ENCODE results near the gene PALMD.

Gene PALMD

GRCh38 chr1:99645699-99646531, at the start of gene PALMD:
PALMD (plus strand) TSS chr1:99646113; CDS start chr1:99646318, 205 bp downstream.
- peak; percentile 30 to 83 for DNase-seq

GRCh38 chr1:99598738-99599411, 47.0 kb upstream of the PALMD start:
- no peak for DNase-seq

- no peak for DNase-seq
Observed at GRCh38 chr1:99599678-99600175, 46.2 kb upstream of the PALMD start.

GRCh38 chr1:99600782-99601181, 45.1 kb upstream of the PALMD start:
- no peak for DNase-seq

- no peak for DNase-seq
Observed at GRCh38 chr1:99601208-99601607, 44.7 kb upstream of the PALMD start.

- DNase-seq, result no peak
Observed at GRCh38 chr1:99601709-99602403, 44.1 kb upstream of the PALMD start.

- no peak for DNase-seq
Observed at GRCh38 chr1:99602404-99602969, 43.4 kb upstream of the PALMD start.

DNA sequence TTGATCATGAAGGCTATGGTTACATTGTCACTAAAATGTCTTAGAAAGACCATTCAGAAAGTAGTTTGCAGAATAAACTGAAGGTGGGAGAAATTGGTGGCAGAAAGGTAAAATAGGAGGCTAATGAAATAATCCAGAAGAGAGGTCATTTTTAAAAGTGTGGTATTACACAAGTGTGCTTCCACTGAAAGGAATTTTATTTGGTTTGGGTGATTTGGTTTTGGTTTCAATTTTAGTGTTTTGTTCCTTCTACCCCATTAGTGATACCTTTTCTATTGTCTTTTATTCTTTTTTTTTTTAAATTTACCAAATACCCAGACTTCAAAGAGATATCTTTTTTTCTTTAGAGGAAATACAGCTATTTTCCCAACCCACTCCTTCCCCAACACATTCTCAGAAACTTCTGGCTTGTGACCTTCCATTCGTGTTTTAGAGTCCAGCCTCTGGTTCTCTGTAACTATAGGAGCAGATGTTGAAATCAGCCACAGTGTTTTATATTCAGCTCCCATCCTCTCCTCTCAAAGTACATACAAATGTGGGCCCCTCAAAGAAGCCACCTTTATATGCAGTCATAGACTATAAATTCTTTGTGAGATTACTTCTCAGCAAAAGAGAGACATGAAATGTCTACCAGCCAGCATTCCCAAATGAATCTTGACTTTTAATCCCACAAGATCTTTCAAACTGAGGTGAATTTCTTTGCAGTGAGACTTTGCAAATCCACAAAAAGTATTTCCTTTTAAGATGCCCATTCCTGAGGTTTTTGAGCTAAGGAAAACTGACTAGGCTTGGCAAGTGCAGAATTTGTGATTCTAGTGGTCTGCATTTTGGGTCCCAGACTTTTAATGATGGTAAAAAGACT, 42.0 kb upstream of the PALMD start:
- no peak for DNase-seq

- DNase-seq, result no peak
Observed at GRCh38 chr1:99606306-99606705, 39.6 kb upstream of the PALMD start.

- no peak for DNase-seq
Observed at GRCh38 chr1:99607590-99607989, 38.3 kb upstream of the PALMD start.

DNA sequence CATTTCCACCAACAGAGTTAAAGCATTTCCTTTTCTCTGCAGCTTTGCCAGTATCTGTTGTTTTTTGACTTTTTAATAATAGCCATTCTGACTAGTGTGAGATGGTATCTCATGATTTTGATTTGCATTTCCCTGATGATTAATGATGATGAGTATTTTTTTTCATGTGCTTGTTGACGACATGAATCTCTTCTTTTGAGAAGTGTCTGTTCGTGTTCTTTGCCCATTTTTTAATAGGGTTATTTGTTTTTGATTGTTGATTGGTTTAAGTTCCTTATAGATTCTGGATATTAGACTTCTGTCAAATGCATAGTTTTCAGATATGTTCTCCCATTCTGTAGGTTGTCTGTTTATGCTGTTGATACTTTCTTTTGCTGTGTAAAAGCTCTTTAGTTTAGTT, 37.9 kb upstream of the PALMD start:
- no peak for DNase-seq

- no peak for DNase-seq
Observed at GRCh38 chr1:99613716-99614115, 32.2 kb upstream of the PALMD start.

- DNase-seq, result no peak
Observed at GRCh38 chr1:99614728-99615127, 31.2 kb upstream of the PALMD start.

DNA sequence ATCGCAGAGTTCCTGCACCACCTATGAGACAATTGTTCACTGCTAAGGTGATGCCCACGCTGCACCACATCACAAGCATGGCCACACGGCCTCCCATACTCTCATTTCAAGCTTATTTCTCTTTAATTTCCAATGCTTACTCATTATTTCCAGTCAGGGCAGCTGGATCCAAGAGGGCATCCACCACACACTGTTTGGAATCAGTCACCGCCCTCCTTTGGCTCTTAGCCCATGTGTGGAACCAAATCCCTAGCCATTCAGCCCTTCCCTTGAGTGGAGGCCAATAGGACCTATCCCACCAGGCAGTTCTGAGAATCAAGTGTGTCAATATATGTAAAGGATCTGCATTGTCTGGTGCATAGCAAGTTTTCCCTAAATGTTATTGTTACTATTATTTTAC, 26.3 kb upstream of the PALMD start:
- DNase-seq, result peak in 1 of 2 experiments; percentile 63

DNA sequence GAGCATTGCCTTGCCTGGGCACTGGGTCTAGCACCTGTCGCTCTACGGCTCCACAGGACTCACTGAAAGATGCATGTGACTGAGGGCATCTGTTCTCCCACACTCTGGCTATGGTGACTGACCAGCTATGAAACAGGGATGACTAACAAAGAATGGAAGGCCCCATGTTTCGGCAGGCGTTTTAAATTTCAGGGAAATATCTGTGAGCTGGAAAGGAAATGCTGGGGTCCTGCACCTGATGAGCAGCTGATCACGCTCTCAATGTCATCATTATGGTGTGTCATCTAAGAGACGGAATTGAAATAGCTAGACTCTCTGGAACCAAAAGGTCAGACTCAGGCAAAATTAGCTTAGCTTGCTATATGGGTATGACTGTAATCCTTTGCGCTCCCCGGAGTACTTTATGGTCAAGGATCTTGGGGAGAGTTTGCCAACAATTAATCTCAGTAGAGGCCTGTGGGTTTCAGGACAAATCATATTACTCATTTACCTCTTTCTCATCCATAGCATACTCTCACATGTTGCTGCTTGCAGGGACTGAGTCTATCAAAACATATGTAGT, 24.5 kb upstream of the PALMD start:
- DNase-seq, result no peak

- DNase-seq, result no peak
Observed at GRCh38 chr1:99622702-99623347, 23.1 kb upstream of the PALMD start.

DNA sequence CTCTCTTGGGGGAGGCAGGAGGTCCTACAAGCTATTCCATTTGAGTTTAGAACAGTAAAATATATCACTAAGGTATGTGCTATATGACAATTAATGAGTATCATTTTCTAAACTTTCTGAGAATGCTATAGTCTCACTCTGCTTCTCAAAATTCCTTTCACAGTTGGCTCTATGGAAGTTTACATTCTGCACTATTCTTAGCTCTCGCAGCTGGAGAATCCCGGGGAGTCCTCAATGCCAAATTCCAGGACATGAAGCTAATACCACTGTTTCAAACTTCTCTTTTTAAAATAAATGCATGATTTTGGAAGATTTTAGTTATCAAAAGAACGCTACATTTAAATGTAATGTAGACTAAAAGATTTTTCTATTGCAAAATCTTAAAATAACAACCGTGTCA, 22.4 kb upstream of the PALMD start:
- DNase-seq, result no peak

DNA sequence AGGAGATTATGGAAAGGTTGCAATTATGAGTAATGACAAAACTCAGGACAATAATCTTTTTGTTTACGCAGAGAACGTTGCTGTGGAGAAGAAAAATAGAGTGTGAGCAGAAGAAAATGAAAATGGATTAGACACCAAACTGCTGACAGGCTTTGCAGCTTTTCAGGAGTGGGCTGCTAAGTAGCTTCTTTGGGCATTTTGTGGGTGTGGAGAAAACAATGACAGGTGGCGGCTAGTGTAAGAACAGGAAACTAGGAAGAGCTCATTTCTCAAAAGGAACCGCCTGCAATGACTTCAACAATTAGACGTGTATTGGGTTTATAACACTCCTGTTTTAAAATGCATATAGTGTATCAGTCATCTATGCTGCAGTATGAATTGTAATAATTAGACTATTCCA, 18.3 kb upstream of the PALMD start:
- DNase-seq, result no peak

DNA sequence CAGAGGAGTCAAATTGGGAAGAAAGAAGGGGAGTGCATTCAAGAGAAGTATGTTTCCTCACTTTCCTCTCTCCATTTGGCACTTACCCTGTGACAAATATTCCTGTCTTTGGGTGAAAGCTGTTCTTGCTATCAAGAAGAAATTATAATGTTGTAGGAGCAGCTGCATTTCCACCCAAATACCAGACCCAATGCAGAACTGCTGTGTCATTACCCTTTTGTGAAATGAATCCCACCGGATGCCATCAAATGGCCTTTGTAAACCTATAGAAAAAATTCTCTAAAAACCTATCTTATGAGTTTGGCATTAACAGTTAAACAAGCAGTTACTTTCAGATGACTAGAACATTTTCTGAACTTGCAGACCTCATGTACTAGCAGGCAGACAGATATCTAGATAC, 16.7 kb upstream of the PALMD start:
- no peak for DNase-seq

GRCh38 chr1:99634971-99635624, 10.8 kb upstream of the PALMD start:
- DNase-seq, result no peak

DNA sequence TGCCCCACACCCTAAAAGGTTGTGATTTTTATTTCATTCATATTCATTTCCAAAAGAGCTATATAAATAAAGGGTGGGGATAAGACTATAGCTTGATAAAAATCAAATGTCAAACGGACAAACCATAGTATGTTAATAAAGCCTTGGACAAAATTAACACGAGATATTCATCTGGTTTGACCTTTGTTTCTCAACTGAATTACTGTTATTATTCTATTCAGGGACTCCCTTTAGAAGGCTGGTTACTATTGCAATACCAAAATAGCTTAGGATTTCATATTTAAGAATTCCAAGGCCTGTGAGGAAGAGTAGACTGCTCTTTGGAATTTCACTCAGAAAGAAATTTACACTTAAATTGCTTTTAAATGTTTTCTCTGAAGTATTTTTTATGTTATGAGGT, 10.2 kb upstream of the PALMD start:
- no peak for DNase-seq
